OCI-LY1 (cell line): Measurements from ENCODE around the gene MCAT.

Experiments
- H2AFZ ChIP-seq: fragments of 200-600 bp; sonication (generic), shearing (Covaris generic); 2 replicates; pipeline ENCODE4 v1.6.0; 2014; ENCODE audit warnings: antibody characterized with exemption, mild to moderate bottlenecking, low read length
- H3F3A ChIP-seq: fragments of 200-600 bp; sonication (generic), shearing (Covaris generic); 2 replicates; pipeline ENCODE4 v1.6.0; 2014; ENCODE audit warnings: mild to moderate bottlenecking, antibody characterized with exemption, low read length, moderate library complexity; ENCODE audit not compliant: insufficient read depth
- H3K27ac ChIP-seq: fragments of 200-600 bp; sonication (generic); 2 replicates; pipeline ENCODE4 v1.5.1; 2014; ENCODE audit warnings: low read length, mixed run types, mild to moderate bottlenecking, low read depth; ENCODE audit not compliant: poor library complexity, severe bottlenecking
- H3K27me3 ChIP-seq: fragments of 200-600 bp; sonication (generic); 2 replicates; pipeline ENCODE4 v1.6.0; 2014; ENCODE audit warnings: antibody characterized with exemption, mild to moderate bottlenecking, low read length, moderate library complexity; ENCODE audit not compliant: insufficient read depth
- H3K36me3 ChIP-seq: fragments of 200-600 bp; sonication (generic); 2 replicates; pipeline ENCODE4 v1.6.1; 2014; ENCODE audit warnings: mild to moderate bottlenecking, antibody characterized with exemption, low read length, moderate library complexity, mixed read lengths; ENCODE audit not compliant: insufficient read depth
- H3K4me1 ChIP-seq: fragments of 200-600 bp; sonication (generic); 2 replicates; pipeline ENCODE4 v1.5.1; 2014; ENCODE audit warnings: mild to moderate bottlenecking, low read length, moderate library complexity; ENCODE audit not compliant: insufficient read depth, severe bottlenecking
- H3K4me2 ChIP-seq: fragments of 200-600 bp; sonication (generic), shearing (Covaris generic); 2 replicates; pipeline ENCODE4 v1.6.1; 2014; ENCODE audit warnings: low read length
- H3K4me3 ChIP-seq: fragments of 200-600 bp; sonication (generic); 2 replicates; pipeline ENCODE4 v1.5.1; 2014; ENCODE audit warnings: low read length, low read depth, mild to moderate bottlenecking, mixed read lengths; ENCODE audit not compliant: poor library complexity, severe bottlenecking
- H3K79me2 ChIP-seq: fragments of 200-600 bp; shearing (Covaris generic); 2 replicates; pipeline ENCODE4 v1.6.1; 2016; ENCODE audit warnings: mixed run types, low read length, mixed read lengths; ENCODE audit not compliant: insufficient read depth
- H3K9ac ChIP-seq: fragments of 200-600 bp; sonication (generic), shearing (Covaris generic); 2 replicates; pipeline ENCODE4 v1.6.1; 2014; ENCODE audit warnings: mild to moderate bottlenecking, low read length, mixed read lengths
- H3K9me2 ChIP-seq: fragments of 200-600 bp; sonication (generic), shearing (Covaris generic); 2 replicates; pipeline ENCODE4 v1.6.1; 2014; ENCODE audit warnings: low read depth, mild to moderate bottlenecking, low read length, mixed read lengths
- H3K9me3 ChIP-seq: fragments of 200-600 bp; shearing (Covaris generic); 2 replicates; pipeline ENCODE4 v1.6.1; 2014; ENCODE audit warnings: low read length, mixed read lengths
- H4K20me1 ChIP-seq: fragments of 200-600 bp; sonication (generic), shearing (Covaris generic); 2 replicates; pipeline ENCODE4 v1.6.0; 2016; ENCODE audit warnings: mild to moderate bottlenecking, low read length; ENCODE audit not compliant: insufficient read depth
- CTCF ChIP-seq: fragments of 200-600 bp; sonication (generic), shearing (Covaris generic); IDR thresholded peaks from 2 replicates; pipeline ENCODE4 v1.5.1; 2017; ENCODE audit warnings: mild to moderate bottlenecking, antibody characterized with exemption, low read length, moderate library complexity, mixed read lengths
- EZH2 ChIP-seq: fragments of 200-600 bp; sonication (generic), shearing (Covaris generic); IDR thresholded peaks from 2 replicates; pipeline ENCODE4 v1.8.0; 2017; ENCODE audit warnings: borderline replicate concordance, mixed run types, mild to moderate bottlenecking, antibody characterized with exemption, low read length, moderate library complexity, mixed read lengths

Gene MCAT

GRCh38 chr22:43156413-43156812, 13.2 kb upstream of the MCAT start:
- H3K4me2 ChIP-seq, result no peak overlapping the region
- no peak overlapping the region for H3K4me3 ChIP-seq
- no peaks in the 10 kb centered on the region for H3F3A ChIP-seq
- H3K27me3 ChIP-seq, result peaks cover 20% of the 10 kb centered on the region; the same call in 1 of the 2 replicates
- no peak overlapping the region for H3K27ac ChIP-seq
- no peaks in the 10 kb centered on the region for H3K79me2 ChIP-seq
- peaks cover 15% of the 10 kb centered on the region for H3K4me1 ChIP-seq
- H4K20me1 ChIP-seq, result no peaks in the 10 kb centered on the region
- H3K9me3 ChIP-seq, result no peaks in the 10 kb centered on the region
- no peak overlapping the region for H3K9ac ChIP-seq
- TF ChIP-seq CTCF (no peak), EZH2 (no peak)
- no peaks in the 10 kb centered on the region for H3K36me3 ChIP-seq
- H3K9me2 ChIP-seq, result no peaks in the 10 kb centered on the region
- H2AFZ ChIP-seq, result no peak overlapping the region

GRCh38 chr22:43155789-43156188, 12.6 kb upstream of the MCAT start:
- Histone ChIP-seq H4K20me1 (no peaks in the 10 kb centered on the region), H3K79me2 (no peaks in the 10 kb centered on the region), H3K4me1 (peaks cover 16% of the 10 kb centered on the region), H3K27me3 (peaks cover 24% of the 10 kb centered on the region; the same call in 1 of the 2 replicates), H3K9me3 (no peaks in the 10 kb centered on the region), H2AFZ (no peak overlapping the region), H3K9me2 (no peaks in the 10 kb centered on the region), H3K36me3 (no peaks in the 10 kb centered on the region), H3K9ac (no peak overlapping the region), H3K27ac (no peak overlapping the region), H3F3A (no peaks in the 10 kb centered on the region), H3K4me3 (no peak overlapping the region), H3K4me2 (no peak overlapping the region)
- TF ChIP-seq EZH2, result no peak
- TF ChIP-seq CTCF, result no peak

GRCh38 chr22:43154887-43155536, 11.8 kb upstream of the MCAT start:
- no peak overlapping the region for H2AFZ ChIP-seq
- H3K4me1 ChIP-seq, result peaks cover 16% of the 10 kb centered on the region
- H3K4me3 ChIP-seq, result no peak overlapping the region
- H3K36me3 ChIP-seq, result no peaks in the 10 kb centered on the region
- TF ChIP-seq EZH2 (no peak), CTCF (no peak)
- no peaks in the 10 kb centered on the region for H3K9me3 ChIP-seq
- H3K9me2 ChIP-seq, result no peaks in the 10 kb centered on the region
- no peaks in the 10 kb centered on the region for H4K20me1 ChIP-seq
- H3K4me2 ChIP-seq, result no peak overlapping the region
- no peak overlapping the region for H3K27ac ChIP-seq
- H3F3A ChIP-seq, result no peaks in the 10 kb centered on the region
- peaks cover 26% of the 10 kb centered on the region; the same call in 1 of the 2 replicates for H3K27me3 ChIP-seq
- no peaks in the 10 kb centered on the region for H3K79me2 ChIP-seq
- H3K9ac ChIP-seq, result no peak overlapping the region
